GM12892 (cell line): Measurements from ENCODE around the gene MTFP1.

Experiments
- DNase-seq: peaks from one replicate; pipeline ENCODE4 v3.0.0; 2011; ENCODE audit not compliant: insufficient read length
- FAIRE-seq: peaks from 2 replicates; lab custom pipeline; 2011; peaks lifted over from hg19 to GRCh38; lab: Jason Lieb, UNC
- POLR2A ChIP-seq: IDR thresholded peaks from 2 replicates; pipeline ENCODE4 v1.6.1; 2011; ENCODE audit warnings: low read depth, low read length, control low read depth
- POLR2AphosphoS5 ChIP-seq: IDR thresholded peaks from 2 replicates; pipeline ENCODE4 v1.6.1; 2011; ENCODE audit warnings: low read depth, low read length, control low read depth
- TAF1 ChIP-seq: IDR thresholded peaks from 2 replicates; pipeline ENCODE4 v1.6.1; 2011; ENCODE audit warnings: low read depth, mild to moderate bottlenecking, control low read depth, low read length, borderline replicate concordance

Gene MTFP1

GRCh38 chr22:30474683-30475424 is 49.3 kb downstream of the MTFP1 start:
- TF ChIP-seq POLR2A (no peak), POLR2AphosphoS5 (no peak), TAF1 (no peak)
- no peak for FAIRE-seq
- no peak for DNase-seq
